GM19099 (cell line): ENCODE data around the gene TMEM263.
A peak's percentile ranks its signal among the peaks of the same experiment; 100 is the strongest.

Experiments used
- POLR2A ChIP-seq: IDR thresholded peaks from 3 replicates; pipeline ENCODE4 v1.6.1; 2011; ENCODE audit warnings: low read depth; ENCODE audit not compliant: insufficient read length; ENCODE audit errors: extremely low read depth

The TMEM263 gene

GRCh38 chr12:106955377-106956047 lies at the start of gene TMEM263:
TSS of gene TMEM263 (plus strand) at chr12:106955907. CDS start at chr12:106967117, 11,210 bp downstream.
- TF ChIP-seq POLR2A, result peak; percentile 86

- TF ChIP-seq POLR2A, result no peak
Measured at GRCh38 chr12:106906715-106907114, 49.0 kb upstream of the TMEM263 start.

GRCh38 chr12:106907411-106907810 lies 48.3 kb upstream of the TMEM263 start:
- TF ChIP-seq POLR2A, result no peak

GRCh38 chr12:106907846-106908245 lies 47.9 kb upstream of the TMEM263 start:
- no peak for TF ChIP-seq POLR2A

GRCh38 chr12:106908561-106908960 lies 47.1 kb upstream of the TMEM263 start:
- TF ChIP-seq POLR2A, result no peak

GRCh38 chr12:106910202-106910601 lies 45.5 kb upstream of the TMEM263 start:
- TF ChIP-seq POLR2A, result no peak

- TF ChIP-seq POLR2A, result no peak
Measured at GRCh38 chr12:106911581-106911980, 44.1 kb upstream of the TMEM263 start.

- TF ChIP-seq POLR2A, result no peak
Measured at GRCh38 chr12:106913456-106913855, 42.3 kb upstream of the TMEM263 start.

- TF ChIP-seq POLR2A, result no peak
Measured at GRCh38 chr12:106914796-106915634, 40.7 kb upstream of the TMEM263 start.

GRCh38 chr12:106915635-106916026 lies 40.1 kb upstream of the TMEM263 start:
- TF ChIP-seq POLR2A, result no peak

- TF ChIP-seq POLR2A, result no peak
Measured at GRCh38 chr12:106917503-106917902, 38.2 kb upstream of the TMEM263 start.

GRCh38 chr12:106918746-106919145 lies 37.0 kb upstream of the TMEM263 start:
- TF ChIP-seq POLR2A, result no peak

GRCh38 chr12:106919910-106920544 lies 35.7 kb upstream of the TMEM263 start:
- no peak for TF ChIP-seq POLR2A

GRCh38 chr12:106924268-106924861 lies 31.3 kb upstream of the TMEM263 start:
- no peak for TF ChIP-seq POLR2A

- TF ChIP-seq POLR2A, result no peak
Measured at GRCh38 chr12:106926657-106927056, 29.1 kb upstream of the TMEM263 start.

- TF ChIP-seq POLR2A, result no peak
Measured at GRCh38 chr12:106934277-106934676, 21.4 kb upstream of the TMEM263 start.

GRCh38 chr12:106941481-106942156 lies 14.1 kb upstream of the TMEM263 start:
- TF ChIP-seq POLR2A, result no peak
